Measurements from ENCODE around the gene RASSF4. TPM values are rescaled to one million over a fixed set of nuclear protein-coding genes. Genes with fewer than 3 reads are reported as not detected.

Gene RASSF4, protein sequence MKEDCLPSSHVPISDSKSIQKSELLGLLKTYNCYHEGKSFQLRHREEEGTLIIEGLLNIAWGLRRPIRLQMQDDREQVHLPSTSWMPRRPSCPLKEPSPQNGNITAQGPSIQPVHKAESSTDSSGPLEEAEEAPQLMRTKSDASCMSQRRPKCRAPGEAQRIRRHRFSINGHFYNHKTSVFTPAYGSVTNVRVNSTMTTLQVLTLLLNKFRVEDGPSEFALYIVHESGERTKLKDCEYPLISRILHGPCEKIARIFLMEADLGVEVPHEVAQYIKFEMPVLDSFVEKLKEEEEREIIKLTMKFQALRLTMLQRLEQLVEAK
- under 0.01 and 28.4 TPM in 2 replicates for total RNA-seq

DNA sequence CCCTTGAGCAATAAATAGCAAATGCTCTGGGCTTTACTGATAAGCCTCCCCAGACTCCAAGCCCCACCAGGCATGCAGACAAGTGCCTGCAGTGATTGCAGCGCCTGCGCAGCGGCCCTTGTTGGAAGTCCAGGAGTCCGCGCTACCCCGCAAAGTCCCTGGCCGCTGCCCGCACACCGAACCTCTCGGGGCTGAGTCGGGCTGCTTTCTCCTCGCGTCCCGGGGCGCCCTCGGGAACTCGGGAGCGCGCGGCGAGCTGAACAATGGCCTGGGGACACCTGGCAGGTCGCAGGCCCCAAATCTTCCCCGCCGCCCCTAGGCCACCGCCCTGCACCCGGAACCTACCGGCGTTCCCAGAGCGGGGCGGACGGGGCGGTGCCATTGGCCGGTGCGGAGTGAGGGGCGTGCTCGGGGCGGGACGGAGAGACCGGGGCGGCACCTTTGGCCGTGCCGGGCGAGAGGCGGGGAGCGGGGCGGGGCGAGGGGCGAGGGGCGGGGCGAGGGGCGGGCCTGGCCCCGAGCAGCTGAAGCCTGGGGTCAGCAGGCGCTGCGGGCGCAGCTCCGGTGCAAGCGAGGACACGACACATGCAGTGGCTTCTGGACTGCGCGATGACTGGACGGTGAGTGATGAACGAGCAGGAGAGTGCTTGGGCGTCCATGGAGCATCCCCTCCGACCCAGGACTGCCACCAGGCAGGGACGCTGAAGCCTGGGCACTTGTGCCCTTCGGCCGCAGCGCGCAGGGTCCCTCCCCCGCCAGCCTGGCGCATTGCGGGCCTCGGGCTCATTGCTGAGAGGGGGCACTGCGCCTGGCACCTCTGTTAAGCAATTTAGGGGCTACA is at the start of gene RASSF4:
Gene RASSF4, plus strand, starts transcription at position 556 of the 841 bp plus-strand sequence. CDS start 10,401 bp downstream, outside the sequence.

DNA sequence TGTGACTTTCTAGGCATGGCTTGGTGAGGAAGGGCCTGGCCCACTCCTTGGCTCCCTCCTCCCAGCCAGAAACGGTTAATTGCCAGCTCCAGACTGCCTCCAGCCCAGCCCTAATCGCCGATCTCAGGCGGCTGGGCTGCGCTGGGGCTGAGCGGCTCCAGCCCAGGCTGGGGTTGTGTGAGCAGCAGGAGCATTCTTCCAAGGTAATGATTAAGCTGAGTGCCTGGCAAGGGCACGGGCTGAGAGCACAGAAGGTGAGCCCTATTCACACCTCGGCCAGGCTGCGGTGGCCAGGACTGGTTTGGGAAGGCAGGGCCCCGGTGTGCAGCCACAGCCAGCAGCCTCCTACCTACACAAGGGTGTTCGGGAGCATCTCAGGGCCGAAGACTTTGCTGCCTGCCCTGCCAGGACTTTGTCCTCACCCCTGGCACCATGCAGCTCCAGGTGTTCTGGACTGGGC is 48.5 kb upstream of the RASSF4 start, which contains the start of gene TMEM72:
Gene TMEM72, plus strand, starts transcription at position 257 of the 460 bp plus-strand sequence. Its CDS starts 176 bp downstream, at position 433.

DNA sequence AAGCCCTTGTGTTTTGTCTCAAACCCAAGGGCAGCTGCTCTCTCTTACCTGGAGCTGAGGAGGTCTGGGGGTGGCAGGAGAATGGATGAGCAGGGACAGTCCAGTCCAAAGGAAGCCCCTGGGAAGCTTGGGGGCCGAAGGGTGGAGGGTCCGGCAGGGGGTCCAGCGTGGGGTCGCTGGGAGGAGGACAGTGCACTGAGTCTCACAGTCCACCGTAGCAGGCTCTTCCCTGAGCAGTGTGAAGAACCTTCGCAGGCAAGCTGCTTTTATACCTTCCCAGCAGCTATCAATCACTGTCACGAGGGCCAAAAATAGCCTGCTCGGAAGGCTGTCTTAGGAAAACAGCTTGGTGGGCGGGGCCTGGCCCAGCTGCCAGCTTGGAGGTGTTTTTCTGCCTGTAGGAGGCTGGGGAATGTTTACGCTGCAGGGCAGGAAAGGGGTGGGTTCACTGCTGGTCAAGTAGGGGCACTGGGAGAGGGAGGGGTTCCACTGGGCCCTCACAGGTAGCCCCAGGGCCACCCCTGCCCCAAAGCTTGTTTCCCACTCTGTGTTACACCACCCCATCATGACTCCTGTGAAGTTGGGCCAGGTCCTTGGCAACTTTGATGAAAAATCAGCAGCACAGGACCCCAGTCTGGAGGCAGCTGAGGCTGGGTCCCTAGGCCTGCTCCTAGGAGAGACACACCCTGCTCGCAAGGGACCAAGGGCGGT is 19.1 kb downstream of the RASSF4 start, which contains the start of gene DEPP1:
Gene DEPP1, minus strand, starts transcription at position 240 of the 711 bp plus-strand sequence. CDS start 779 bp downstream, outside the sequence.

DNA sequence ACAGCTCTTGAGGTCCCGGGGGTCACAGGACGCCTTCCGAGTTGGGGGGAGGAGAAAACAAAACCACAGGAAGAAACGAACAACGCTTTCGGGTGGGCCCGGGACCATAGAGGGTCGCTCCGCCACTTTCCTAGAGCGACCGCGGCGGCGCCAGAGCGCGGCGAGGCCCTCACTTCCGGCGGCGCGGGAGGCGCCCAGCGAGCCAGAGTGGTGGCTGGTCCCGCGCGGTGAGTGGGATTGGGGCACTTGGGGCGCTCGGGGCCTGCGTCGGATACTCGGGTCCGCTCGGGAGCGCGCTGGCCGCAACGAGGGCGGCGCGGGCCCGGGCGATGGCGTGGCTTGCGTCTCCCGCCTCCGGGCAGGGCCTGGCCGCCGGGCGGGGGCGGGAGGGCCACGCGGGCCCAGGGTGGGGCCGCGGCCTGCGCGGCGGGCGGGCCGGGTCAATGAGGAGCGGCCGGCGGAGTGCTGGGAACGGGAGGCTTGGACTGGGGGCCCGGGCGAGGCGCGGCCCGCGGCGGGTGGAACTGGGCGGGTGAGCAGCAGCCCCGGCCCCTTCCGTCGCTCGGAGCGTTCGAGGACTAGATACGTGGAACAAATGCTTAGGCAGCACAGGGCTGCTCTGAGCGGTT is 41.3 kb downstream of the RASSF4 start, which contains the start of gene ZNF22:
Gene ZNF22, plus strand, starts transcription at position 172 of the 629 bp plus-strand sequence. CDS start 2,446 bp downstream, outside the sequence.

Other genes starting within 250 kb of the RASSF4 start
- not detected in 2 replicates for gene TMEM72, start 48.5 kb upstream of the RASSF4 start, total RNA-seq
- gene DEPP1, start 19.0 kb downstream of the RASSF4 start, total RNA-seq = 2.1 and 22.2 TPM in 2 replicates
- gene ZNF22, start 41.1 kb downstream of the RASSF4 start, total RNA-seq = 8.1 and 9.9 TPM in 2 replicates

Measured in tracheal epithelial cell (primary cell).